COR-L47 (cell line): ENCODE data around the gene NEK7.

ENCODE experiments used
- DNase-seq: peaks from one replicate; lab custom pipeline; 2025; lab: John Stamatoyannopoulos, UW

Gene NEK7

GRCh38 chr1:198255784-198256183, 99.0 kb downstream of the NEK7 start:
- no peak for DNase-seq

- no peak for DNase-seq
These were observed 101.7 kb downstream of the NEK7 start for GRCh38 chr1:198258491-198258890.

- DNase-seq: no peak
These were observed 102.7 kb downstream of the NEK7 start for GRCh38 chr1:198259333-198260074.

GRCh38 chr1:198261886-198262285, 105.1 kb downstream of the NEK7 start:
- DNase-seq: no peak

- no peak for DNase-seq
These were observed 106.4 kb downstream of the NEK7 start for GRCh38 chr1:198263186-198263585.

GRCh38 chr1:198264282-198264681, 107.5 kb downstream of the NEK7 start:
- DNase-seq: no peak

- no peak for DNase-seq
These were observed 108.4 kb downstream of the NEK7 start for GRCh38 chr1:198265073-198265661.

GRCh38 chr1:198267056-198267455, 110.3 kb downstream of the NEK7 start:
- DNase-seq: no peak

GRCh38 chr1:198267921-198268320, 111.1 kb downstream of the NEK7 start:
- no peak for DNase-seq

- no peak for DNase-seq
These were observed 112.2 kb downstream of the NEK7 start for GRCh38 chr1:198268784-198269645.

- DNase-seq: no peak
These were observed 112.8 kb downstream of the NEK7 start for GRCh38 chr1:198269646-198269940.

GRCh38 chr1:198270273-198270828, 113.6 kb downstream of the NEK7 start:
- no peak for DNase-seq

- DNase-seq: no peak
These were observed 114.7 kb downstream of the NEK7 start for GRCh38 chr1:198271467-198271866.

GRCh38 chr1:198272492-198272891, 115.7 kb downstream of the NEK7 start:
- no peak for DNase-seq

GRCh38 chr1:198273748-198274295, 117.0 kb downstream of the NEK7 start:
- no peak for DNase-seq

- peak; percentile 17 for DNase-seq
These were observed 118.8 kb downstream of the NEK7 start for GRCh38 chr1:198275597-198275996.

GRCh38 chr1:198276241-198276640, 119.4 kb downstream of the NEK7 start:
- peak; percentile 86 for DNase-seq

- no peak for DNase-seq
These were observed 122.1 kb downstream of the NEK7 start for GRCh38 chr1:198278943-198279342.

GRCh38 chr1:198280080-198280479, 123.3 kb downstream of the NEK7 start:
- no peak for DNase-seq

- DNase-seq: no peak
These were observed 125.1 kb downstream of the NEK7 start for GRCh38 chr1:198281911-198282310.

GRCh38 chr1:198283222-198283621, 126.4 kb downstream of the NEK7 start:
- no peak for DNase-seq

GRCh38 chr1:198287916-198288315, 131.1 kb downstream of the NEK7 start:
- DNase-seq: peak; percentile 5
